ENCODE data around the gene NEDD8.

- TF ChIP-seq EZH2 (IDR thresholded peaks at IDR 0.05; ENCODE audit: low read length, unreplicated experiment) (no peak), CTCF (conservative IDR thresholded peaks at IDR 0.05; ENCODE audit: low read depth, low read length) (no peak)
Observed at GRCh38 chr14:24270537-24271133, 38.5 kb upstream of the NEDD8 start.
